GM13977 (cell line): ENCODE data around the gene ACER1.
"Not testable (repeated sequence)": the region's sequence is repeated elsewhere in the genome, so short reads cannot be mapped to it uniquely, and the experiment has no call there.

Experiments used
- DNase-seq: peaks from one replicate; pipeline ENCODE4 v3.0.0; 2012; ENCODE audit warnings: low spot score
- CTCF ChIP-seq: IDR thresholded peaks from 2 replicates; pipeline ENCODE4 v1.5.1; 2012; ENCODE audit warnings: mild to moderate bottlenecking, control low read depth; ENCODE audit not compliant: insufficient read depth; ENCODE audit errors: extremely low read depth, missing control alignments
- in situ Hi-C: fragments of 300-500 bp; cut with MboI; formaldehyde crosslinking; loops from one replicate; pipeline ENCODE4 v1.12.0; 2022; ENCODE audit warnings: low sequenced_read_pairs, low pct_unique_long_range_greater_than_20kb, mixed read lengths, inconsistent platforms; ENCODE audit not compliant: unreplicated experiment

ACER1 gene

GRCh38 chr19:6358003-6358402 is 24.6 kb upstream of the ACER1 start:
- no peak for TF ChIP-seq CTCF
- DNase-seq = no peak
- in situ Hi-C loops = no loop called here

GRCh38 chr19:6357174-6357573 is 23.8 kb upstream of the ACER1 start:
- in situ Hi-C loops = no loop called here
- DNase-seq = no peak
- no peak for TF ChIP-seq CTCF

- DNase-seq, in situ Hi-C loops: not testable (repeated sequence)
These were observed 22.1 kb upstream of the ACER1 start for GRCh38 chr19:6355321-6356040.

- no peak for DNase-seq
- in situ Hi-C loops = no loop called here
- TF ChIP-seq CTCF = peak; percentile 27
These were observed 20.8 kb upstream of the ACER1 start for GRCh38 chr19:6354098-6354674.

- DNase-seq = no peak
- in situ Hi-C loops = no loop called here
- TF ChIP-seq CTCF = no peak
These were observed 19.2 kb upstream of the ACER1 start for GRCh38 chr19:6352381-6353165.

GRCh38 chr19:6350688-6351087 is 17.3 kb upstream of the ACER1 start:
- TF ChIP-seq CTCF = no peak
- in situ Hi-C loops = no loop called here
- DNase-seq = no peak

GRCh38 chr19:6349271-6349670 is 15.9 kb upstream of the ACER1 start:
- DNase-seq, in situ Hi-C loops: not testable (repeated sequence)
